H1 (cell line): ENCODE data around the gene IFI27L1.

Experiments
- EP300 ChIP-seq, 2 experiments: IDR thresholded peaks; 1 replicate in 1 of 2; 2 replicates in 1 of 2; pipeline ENCODE4 v1.6.1; 2011 to 2012; ENCODE audit warnings: low read depth in 2 of 2, low read length in 2 of 2, mild to moderate bottlenecking in 2 of 2, borderline replicate concordance in 1 of 2, inconsistent platforms in 1 of 2, moderate library complexity in 1 of 2
- HDAC6 ChIP-seq: IDR thresholded peaks from one replicate; pipeline ENCODE4 v1.7.1; 2012; ENCODE audit warnings: low read depth, mild to moderate bottlenecking, inconsistent platforms, low read length, moderate library complexity

DNA sequence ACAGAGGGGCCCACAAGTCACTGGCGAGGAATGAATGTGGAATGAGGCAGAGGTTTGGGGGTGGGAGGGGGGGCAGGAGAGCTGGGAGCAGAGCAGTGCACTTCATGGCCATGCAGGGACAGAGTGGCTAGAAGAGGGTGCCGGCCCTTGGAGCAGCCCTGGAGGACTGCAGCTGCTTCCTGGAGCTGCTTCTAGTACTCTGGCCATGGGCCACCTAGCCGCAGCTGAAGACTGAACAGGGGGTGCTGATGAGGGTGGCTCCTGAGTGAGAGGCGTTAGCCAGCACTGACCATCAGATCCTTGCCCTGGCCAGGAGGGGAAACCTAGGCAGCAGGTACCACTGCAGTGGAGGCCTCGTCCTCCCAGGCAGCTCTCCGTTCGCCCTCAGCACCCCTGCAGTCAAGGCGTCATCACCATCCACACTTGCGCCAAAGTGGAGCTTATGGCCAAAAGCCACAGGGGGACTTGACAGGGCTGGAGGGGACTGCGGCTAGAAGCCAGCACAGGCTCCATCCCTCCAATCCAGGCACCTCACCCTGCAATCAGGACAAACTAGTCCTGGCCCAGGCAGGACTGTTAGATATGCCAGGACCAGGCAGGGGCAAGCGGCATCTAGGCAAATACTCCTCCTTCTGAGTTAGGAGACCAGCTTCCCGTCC lies 38.5 kb upstream of the IFI27L1 start:
- TF ChIP-seq HDAC6 (no peak), EP300 (IDR thresholded peaks at IDR 0.05; ENCODE audit: borderline replicate concordance in 1 of 2, low read depth in 2 of 2, low read length in 2 of 2) (no peak)
